ENCODE results near the gene GRIA1. TPM values are rescaled to one million over a fixed set of nuclear protein-coding genes. Genes with fewer than 3 reads are reported as not detected.

Gene GRIA1
- total RNA-seq, 2 experiments from 2014 or later, result not detected

DNA sequence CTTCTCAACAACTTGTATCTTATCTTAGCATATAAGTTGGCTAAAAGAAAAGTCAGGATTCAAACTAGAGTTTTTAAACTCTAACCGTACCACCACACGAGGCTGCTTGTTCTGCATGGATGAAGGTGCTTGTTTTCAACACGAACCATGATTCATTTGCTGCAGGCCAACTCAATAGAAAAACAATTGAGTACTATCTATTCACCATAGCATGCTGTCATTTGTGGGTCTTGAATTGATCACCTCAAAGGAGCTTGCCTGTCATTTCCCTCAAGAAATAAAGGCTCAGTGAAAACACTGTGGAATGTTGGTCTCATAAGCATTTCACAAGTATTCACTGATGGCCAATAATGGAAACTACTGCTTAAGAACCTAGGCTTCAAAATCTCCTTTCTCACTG lies 21.0 kb upstream of the GRIA1 start:
- no peak overlapping the region for H3K4me3 Mint-ChIP-seq
- H3K9me3 Mint-ChIP-seq (ENCODE audit: low read depth), result peaks cover 5% of the 10 kb centered on the region
- no peaks in the 10 kb centered on the region for H3K36me3 Mint-ChIP-seq (ENCODE audit: low read depth)
- no peak overlapping the region for H3K27ac Mint-ChIP-seq
- POLR2A ChIA-PET, result interaction anchor here (0.6 kb wide), 1 partner anchor 8 kb away, joined by 4 read pairs; no protein-coding TSS in a partner anchor
- CTCF ChIA-PET, result interaction anchor here (0.6 to 0.7 kb wide), 2 partner anchors 10 to 1163 kb away, joined by 3 read pairs; no protein-coding TSS in a partner anchor
- H3K4me1 Mint-ChIP-seq, result no peaks in the 10 kb centered on the region
- intact Hi-C loops (cut with DNase I, micrococcal nuclease), result no loop called here
- no peaks in the 10 kb centered on the region for H3K27me3 Mint-ChIP-seq
- DNase-seq (no peak), ATAC-seq (no peak)

- H3K36me3 Mint-ChIP-seq (ENCODE audit: low read depth), result no peaks in the 10 kb centered on the region
- H3K4me1 Mint-ChIP-seq, result no peaks in the 10 kb centered on the region
- intact Hi-C loops (cut with DNase I, micrococcal nuclease), result no loop called here
- H3K9me3 Mint-ChIP-seq (ENCODE audit: low read depth), result peaks cover 5% of the 10 kb centered on the region
- DNase-seq (no peak), ATAC-seq (no peak)
- no peak overlapping the region for H3K4me3 Mint-ChIP-seq
- ChIA-PET POLR2A (no interaction called here), CTCF (no interaction called here)
- no peak overlapping the region for H3K27ac Mint-ChIP-seq
- H3K27me3 Mint-ChIP-seq, result no peaks in the 10 kb centered on the region
Measured at GRCh38 chr5:153470736-153471135, 19.7 kb upstream of the GRIA1 start.

- H3K27me3 Mint-ChIP-seq, result peaks cover 6% of the 10 kb centered on the region
- ATAC-seq, result no peak
- no peaks in the 10 kb centered on the region for H3K4me1 Mint-ChIP-seq
- no peaks in the 10 kb centered on the region for H3K36me3 Mint-ChIP-seq (ENCODE audit: low read depth)
- H3K9me3 Mint-ChIP-seq (ENCODE audit: low read depth), result peaks cover 5% of the 10 kb centered on the region
- POLR2A ChIA-PET, result no interaction called here
- CTCF ChIA-PET, result no interaction called here
- H3K27ac Mint-ChIP-seq, result no peak overlapping the region
- no peak overlapping the region for H3K4me3 Mint-ChIP-seq
- intact Hi-C loops (cut with DNase I, micrococcal nuclease), result no loop called here
- no peak for DNase-seq
Measured at GRCh38 chr5:153476767-153477166, 13.7 kb upstream of the GRIA1 start.

DNA sequence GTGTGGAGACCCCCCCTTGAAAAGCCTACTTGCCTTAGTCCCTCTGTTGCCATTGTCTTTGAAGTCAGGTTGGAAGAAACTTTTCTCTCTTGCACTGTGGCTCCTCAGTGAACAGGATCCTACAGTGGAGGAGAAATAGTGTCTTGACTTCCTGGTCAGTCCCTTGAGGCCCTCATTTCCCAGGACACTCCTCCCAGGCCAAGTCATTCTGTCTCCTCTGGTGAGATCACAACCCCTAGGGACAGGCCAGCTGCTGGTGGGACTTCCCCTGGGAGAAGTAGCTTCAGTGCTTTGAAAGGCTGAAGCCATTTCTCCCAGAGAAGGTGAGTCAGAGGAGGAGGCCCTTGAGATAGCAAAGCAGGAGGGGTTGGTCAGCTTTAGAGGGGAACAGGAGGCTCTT lies 10.1 kb upstream of the GRIA1 start:
- H3K27me3 Mint-ChIP-seq, result peaks cover 13% of the 10 kb centered on the region
- no peak overlapping the region for H3K27ac Mint-ChIP-seq
- DNase-seq (no peak), ATAC-seq (no peak)
- intact Hi-C loops (cut with DNase I, micrococcal nuclease), result no loop called here
- H3K9me3 Mint-ChIP-seq (ENCODE audit: low read depth), result no peaks in the 10 kb centered on the region
- H3K4me1 Mint-ChIP-seq, result no peaks in the 10 kb centered on the region
- no peaks in the 10 kb centered on the region for H3K36me3 Mint-ChIP-seq (ENCODE audit: low read depth)
- ChIA-PET POLR2A (no interaction called here), CTCF (no interaction called here)
- no peak overlapping the region for H3K4me3 Mint-ChIP-seq

GRCh38 chr5:153483482-153483881 lies 7.0 kb upstream of the GRIA1 start:
- Mint-ChIP-seq H3K4me1 (no peaks in the 10 kb centered on the region), H3K4me3 (no peak overlapping the region), H3K27ac (no peak overlapping the region), H3K36me3 (ENCODE audit: low read depth) (no peaks in the 10 kb centered on the region), H3K27me3 (peaks cover 6% of the 10 kb centered on the region), H3K9me3 (ENCODE audit: low read depth) (no peaks in the 10 kb centered on the region)
- DNase-seq (no peak), ATAC-seq (no peak)
- intact Hi-C loops (cut with DNase I, micrococcal nuclease), result no loop called here
- ChIA-PET POLR2A (no interaction called here), CTCF (no interaction called here)

DNA sequence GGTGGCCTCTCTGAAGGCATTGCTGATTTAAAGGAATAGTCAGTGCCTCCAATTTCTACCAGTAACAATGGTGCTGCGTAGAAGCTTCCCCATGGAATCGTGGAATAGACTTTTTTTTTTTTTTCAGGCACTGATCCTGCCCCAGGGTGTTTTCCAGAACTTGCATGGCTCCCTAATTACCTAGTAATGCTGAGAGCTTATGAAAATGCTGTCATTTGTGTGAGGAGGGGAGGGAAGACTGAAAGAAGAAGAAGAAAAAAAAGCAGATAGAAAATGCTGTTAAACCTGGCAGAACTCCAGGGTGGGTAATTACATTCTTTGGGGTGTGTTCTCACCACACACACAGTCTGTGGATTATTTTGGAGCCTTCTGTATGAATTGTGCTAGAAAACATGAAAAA lies 4.8 kb upstream of the GRIA1 start:
- POLR2A ChIA-PET, result no interaction called here
- intact Hi-C loops (cut with DNase I, micrococcal nuclease), result no loop called here
- Mint-ChIP-seq H3K27ac (no peak overlapping the region), H3K4me1 (no peaks in the 10 kb centered on the region), H3K9me3 (ENCODE audit: low read depth) (no peaks in the 10 kb centered on the region), H3K36me3 (ENCODE audit: low read depth) (no peaks in the 10 kb centered on the region), H3K27me3 (peaks cover 11% of the 10 kb centered on the region), H3K4me3 (no peak overlapping the region)
- DNase-seq (no peak), ATAC-seq (no peak)
- CTCF ChIA-PET, result no interaction called here

DNA sequence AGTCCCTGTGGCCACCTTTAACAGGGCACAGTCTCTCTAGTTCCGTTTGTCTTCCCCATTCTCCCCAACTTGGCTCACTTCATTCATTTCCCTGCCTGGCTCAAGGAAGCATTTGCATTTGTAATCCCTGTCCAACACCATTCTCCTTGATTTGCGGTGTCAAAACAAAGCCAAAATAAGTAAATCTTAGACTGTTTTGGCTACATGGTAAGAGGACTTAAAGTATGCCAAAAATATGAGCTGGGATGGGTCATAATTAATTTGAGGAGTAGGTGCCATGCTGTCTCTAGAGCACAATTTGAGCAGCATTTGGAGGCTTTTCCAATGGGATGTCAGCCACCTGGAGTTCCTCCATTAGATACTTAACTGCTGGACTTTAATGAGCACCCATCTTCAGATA lies 3.7 kb upstream of the GRIA1 start:
- Mint-ChIP-seq H3K4me3 (no peak overlapping the region), H3K27ac (no peak overlapping the region), H3K36me3 (ENCODE audit: low read depth) (no peaks in the 10 kb centered on the region), H3K4me1 (no peaks in the 10 kb centered on the region), H3K9me3 (ENCODE audit: low read depth) (no peaks in the 10 kb centered on the region), H3K27me3 (peaks cover 22% of the 10 kb centered on the region)
- intact Hi-C loops (cut with DNase I, micrococcal nuclease), result no loop called here
- ATAC-seq (no peak), DNase-seq (no peak)
- CTCF ChIA-PET, result no interaction called here
- POLR2A ChIA-PET, result no interaction called here

GRCh38 chr5:153489611-153490010 lies 859 bp upstream of the GRIA1 start:
- H3K9me3 Mint-ChIP-seq (ENCODE audit: low read depth), result no peaks in the 10 kb centered on the region
- POLR2A ChIA-PET, result no interaction called here
- DNase-seq, result no peak
- no peak overlapping the region for H3K4me3 Mint-ChIP-seq
- CTCF ChIA-PET, result no interaction called here
- no peaks in the 10 kb centered on the region for H3K36me3 Mint-ChIP-seq (ENCODE audit: low read depth)
- no peak overlapping the region for H3K27ac Mint-ChIP-seq
- H3K27me3 Mint-ChIP-seq, result peaks cover 26% of the 10 kb centered on the region
- no peak for ATAC-seq
- H3K4me1 Mint-ChIP-seq, result no peaks in the 10 kb centered on the region
- intact Hi-C loops (cut with DNase I, micrococcal nuclease), result loop anchor here in 1 of 2 experiments (10.0 kb wide), 1 partner anchor 475 kb away; no protein-coding TSS in a partner anchor

- H3K27ac Mint-ChIP-seq, result no peak overlapping the region
- CTCF ChIA-PET, result no interaction called here
- H3K4me3 Mint-ChIP-seq, result no peak overlapping the region
- H3K36me3 Mint-ChIP-seq (ENCODE audit: low read depth), result no peaks in the 10 kb centered on the region
- no peak for ATAC-seq
- peaks cover 23% of the 10 kb centered on the region for H3K27me3 Mint-ChIP-seq
- no peak for DNase-seq
- no peaks in the 10 kb centered on the region for H3K4me1 Mint-ChIP-seq
- POLR2A ChIA-PET, result no interaction called here
- intact Hi-C loops (cut with DNase I, micrococcal nuclease), result loop anchor here in 1 of 2 experiments (10.0 kb wide), 1 partner anchor 474 kb away; no protein-coding TSS in a partner anchor
- H3K9me3 Mint-ChIP-seq (ENCODE audit: low read depth), result no peaks in the 10 kb centered on the region
Measured at GRCh38 chr5:153491038-153491744, 721 bp downstream of the GRIA1 start.

DNA sequence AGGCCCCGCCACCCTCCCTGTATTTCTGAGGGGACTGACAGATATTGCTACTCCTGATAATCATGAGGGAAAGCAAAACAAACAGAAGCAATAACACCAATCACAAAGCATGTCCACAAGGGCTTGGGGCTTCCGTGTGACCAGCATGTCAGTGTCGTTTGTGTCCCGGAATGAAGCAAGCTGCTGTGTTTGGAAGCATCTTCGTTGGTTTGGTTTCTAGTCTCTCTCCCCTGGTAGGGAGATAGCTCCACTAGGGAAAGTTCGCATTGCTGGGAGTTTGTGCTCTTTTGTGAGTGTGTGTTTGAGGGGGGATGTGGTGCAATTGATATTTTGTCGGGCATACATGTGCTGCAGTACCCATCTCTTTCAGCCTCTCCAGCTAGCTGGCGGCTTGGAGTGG lies 1.4 kb downstream of the GRIA1 start:
- POLR2A ChIA-PET, result no interaction called here
- ATAC-seq (no peak), DNase-seq (no peak)
- H3K27me3 Mint-ChIP-seq, result peaks cover 23% of the 10 kb centered on the region
- H3K9me3 Mint-ChIP-seq (ENCODE audit: low read depth), result no peaks in the 10 kb centered on the region
- H3K4me1 Mint-ChIP-seq, result no peaks in the 10 kb centered on the region
- intact Hi-C loops (cut with DNase I, micrococcal nuclease), result loop anchor here in 1 of 2 experiments (10.0 kb wide), 1 partner anchor 473 kb away; no protein-coding TSS in a partner anchor
- CTCF ChIA-PET, result no interaction called here
- no peak overlapping the region for H3K27ac Mint-ChIP-seq
- no peak overlapping the region for H3K4me3 Mint-ChIP-seq
- H3K36me3 Mint-ChIP-seq (ENCODE audit: low read depth), result no peaks in the 10 kb centered on the region

GRCh38 chr5:153496835-153497234 lies 6.4 kb downstream of the GRIA1 start:
- H3K36me3 Mint-ChIP-seq (ENCODE audit: low read depth), result no peaks in the 10 kb centered on the region
- DNase-seq, result no peak
- CTCF ChIA-PET, result interaction anchor here (0.8 kb wide), 1 partner anchor 468 kb away, joined by 3 read pairs; no protein-coding TSS in a partner anchor
- H3K4me3 Mint-ChIP-seq, result no peak overlapping the region
- no peak overlapping the region for H3K27ac Mint-ChIP-seq
- POLR2A ChIA-PET, result no interaction called here
- no peaks in the 10 kb centered on the region for H3K9me3 Mint-ChIP-seq (ENCODE audit: low read depth)
- peaks cover 8% of the 10 kb centered on the region for H3K27me3 Mint-ChIP-seq
- no peak for ATAC-seq
- H3K4me1 Mint-ChIP-seq, result no peaks in the 10 kb centered on the region
- intact Hi-C loops (cut with DNase I, micrococcal nuclease), result loop anchor here (1.0 to 10.0 kb wide), 2 partner anchors 468 kb away; no protein-coding TSS in a partner anchor

DNA sequence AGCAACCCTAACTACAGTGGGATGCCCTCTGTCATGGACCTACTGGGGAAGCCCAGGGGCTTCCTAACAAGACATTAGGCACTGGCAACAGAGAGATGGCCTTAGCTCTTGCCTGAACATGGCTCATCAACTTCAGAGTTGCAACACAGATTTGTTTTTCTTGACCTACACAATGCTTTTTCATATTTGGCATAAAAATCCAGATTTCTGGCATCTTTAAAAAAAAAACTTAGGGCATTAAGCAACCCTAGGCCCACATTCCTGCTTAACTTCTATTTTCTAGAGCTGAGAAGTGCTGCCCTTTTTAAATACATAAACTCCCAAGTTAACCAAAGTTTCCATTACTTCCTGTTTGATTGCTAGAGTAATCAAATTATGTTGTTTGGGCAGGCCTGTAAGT lies 8.0 kb downstream of the GRIA1 start:
- Mint-ChIP-seq H3K9me3 (ENCODE audit: low read depth) (no peaks in the 10 kb centered on the region), H3K27ac (no peak overlapping the region), H3K36me3 (ENCODE audit: low read depth) (no peaks in the 10 kb centered on the region), H3K4me3 (no peak overlapping the region), H3K4me1 (no peaks in the 10 kb centered on the region), H3K27me3 (peaks cover 2% of the 10 kb centered on the region)
- no peak for ATAC-seq
- ChIA-PET POLR2A (no interaction called here), CTCF (no interaction called here)
- intact Hi-C loops (cut with DNase I, micrococcal nuclease), result loop anchor here in 1 of 2 experiments (10.0 kb wide), 1 partner anchor 466 kb away; no protein-coding TSS in a partner anchor
- no peak for DNase-seq

All from activated CD4-positive, alpha-beta T cell treated with anti-CD3 and anti-CD28 coated beads for 36 hours (primary cell).